ENCODE data around the gene TRIP11. TPM values are rescaled to one million over a fixed set of nuclear protein-coding genes. Genes with fewer than 3 reads are reported as not detected.

TRIP11 gene
- total and polyA plus RNA-seq, 2 donors (not counting 1 experiment from before 2014, with no cell fraction given) = 28.6 to 50.4 TPM

- Histone ChIP-seq H3K4me2 (ENCODE audit: extremely low read depth, insufficient read depth, low read length) (no peak overlapping the region), H3K27ac (ENCODE audit: insufficient read depth, low read length) (no peak overlapping the region), H2AFZ (ENCODE audit: low read length) (no peak overlapping the region), H4K20me1 (ENCODE audit: control insufficient read depth, extremely low read depth, insufficient read depth, low read length) (no peaks in the 10 kb centered on the region), H3K4me3 (replicated peaks in 1 of 4; ENCODE audit: control extremely low read depth in 1 of 4, insufficient read depth in 1 of 4, low read depth in 3 of 4, low read length in 4 of 4) (no peak overlapping the region), H3K79me2 (ENCODE audit: control insufficient read depth, insufficient read depth, low read length) (no peaks in the 10 kb centered on the region), H3K27me3 (ENCODE audit: control insufficient read depth, insufficient read depth, low read length) (no peaks in the 10 kb centered on the region), H3K36me3 (ENCODE audit: control insufficient read depth, insufficient read depth, low read length) (no peaks in the 10 kb centered on the region), H3K9ac (ENCODE audit: insufficient read depth, low read length) (no peak overlapping the region), H3K4me1 (ENCODE audit: control insufficient read depth, extremely low read depth, insufficient read depth, low read length) (no peaks in the 10 kb centered on the region), H3K9me3 (ENCODE audit: control insufficient read depth, insufficient read depth, low read depth, low read length) (no peaks in the 10 kb centered on the region)
- DNase-seq (ENCODE audit: low read depth in 2 of 2) = peak in 1 of 2 donors; percentile 90
- TF ChIP-seq EZH2 (IDR thresholded peaks at IDR 0.05; ENCODE audit: low read length, missing control alignments) (no peak), CTCF (conservative IDR thresholded peaks at IDR 0.05 in 1 of 2, IDR thresholded peaks at IDR 0.05 in 1 of 2; ENCODE audit: low read depth in 1 of 2, low read length in 2 of 2) (no peak)
Measured at GRCh38 chr14:91963465-91963864, 76.4 kb downstream of the TRIP11 start.

GRCh38 chr14:91961297-91962220 lies 78.3 kb downstream of the TRIP11 start:
- DNase-seq (ENCODE audit: low read depth in 2 of 2) = no peak
- H3K4me2 ChIP-seq (ENCODE audit: extremely low read depth, insufficient read depth, low read length) = no peak overlapping the region
- H3K36me3 ChIP-seq (ENCODE audit: control insufficient read depth, insufficient read depth, low read length) = no peaks in the 10 kb centered on the region
- H4K20me1 ChIP-seq (ENCODE audit: control insufficient read depth, extremely low read depth, insufficient read depth, low read length) = no peaks in the 10 kb centered on the region
- H3K4me1 ChIP-seq (ENCODE audit: control insufficient read depth, extremely low read depth, insufficient read depth, low read length) = no peaks in the 10 kb centered on the region
- no peak overlapping the region for H2AFZ ChIP-seq (ENCODE audit: low read length)
- H3K27ac ChIP-seq (ENCODE audit: insufficient read depth, low read length) = no peak overlapping the region
- no peaks in the 10 kb centered on the region for H3K9me3 ChIP-seq (ENCODE audit: control insufficient read depth, insufficient read depth, low read depth, low read length)
- H3K27me3 ChIP-seq (ENCODE audit: control insufficient read depth, insufficient read depth, low read length) = no peaks in the 10 kb centered on the region
- no peak overlapping the region for H3K9ac ChIP-seq (ENCODE audit: insufficient read depth, low read length)
- TF ChIP-seq EZH2 (IDR thresholded peaks at IDR 0.05; ENCODE audit: low read length, missing control alignments) = no peak
- no peak for TF ChIP-seq CTCF (conservative IDR thresholded peaks at IDR 0.05 in 1 of 2, IDR thresholded peaks at IDR 0.05 in 1 of 2; ENCODE audit: low read depth in 1 of 2, low read length in 2 of 2)
- H3K79me2 ChIP-seq (ENCODE audit: control insufficient read depth, insufficient read depth, low read length) = no peaks in the 10 kb centered on the region
- no peak overlapping the region for H3K4me3 ChIP-seq (replicated peaks in 1 of 4; ENCODE audit: control extremely low read depth in 1 of 4, insufficient read depth in 1 of 4, low read depth in 3 of 4, low read length in 4 of 4)

GRCh38 chr14:91957876-91958313 lies 82.0 kb downstream of the TRIP11 start:
- no peak overlapping the region for H2AFZ ChIP-seq (ENCODE audit: low read length)
- DNase-seq (ENCODE audit: low read depth in 2 of 2) = no peak
- no peaks in the 10 kb centered on the region for H3K79me2 ChIP-seq (ENCODE audit: control insufficient read depth, insufficient read depth, low read length)
- no peaks in the 10 kb centered on the region for H3K27me3 ChIP-seq (ENCODE audit: control insufficient read depth, insufficient read depth, low read length)
- H3K4me1 ChIP-seq (ENCODE audit: control insufficient read depth, extremely low read depth, insufficient read depth, low read length) = no peaks in the 10 kb centered on the region
- no peaks in the 10 kb centered on the region for H4K20me1 ChIP-seq (ENCODE audit: control insufficient read depth, extremely low read depth, insufficient read depth, low read length)
- H3K36me3 ChIP-seq (ENCODE audit: control insufficient read depth, insufficient read depth, low read length) = no peaks in the 10 kb centered on the region
- TF ChIP-seq CTCF (conservative IDR thresholded peaks at IDR 0.05 in 1 of 2, IDR thresholded peaks at IDR 0.05 in 1 of 2; ENCODE audit: low read depth in 1 of 2, low read length in 2 of 2) = no peak
- TF ChIP-seq EZH2 (IDR thresholded peaks at IDR 0.05; ENCODE audit: low read length, missing control alignments) = no peak
- no peak overlapping the region for H3K27ac ChIP-seq (ENCODE audit: insufficient read depth, low read length)
- H3K9me3 ChIP-seq (ENCODE audit: control insufficient read depth, insufficient read depth, low read depth, low read length) = no peaks in the 10 kb centered on the region
- no peak overlapping the region for H3K4me3 ChIP-seq (replicated peaks in 1 of 4; ENCODE audit: control extremely low read depth in 1 of 4, insufficient read depth in 1 of 4, low read depth in 3 of 4, low read length in 4 of 4)
- H3K4me2 ChIP-seq (ENCODE audit: extremely low read depth, insufficient read depth, low read length) = no peak overlapping the region
- no peak overlapping the region for H3K9ac ChIP-seq (ENCODE audit: insufficient read depth, low read length)

All from fibroblast of lung (primary cell).